KBM-7 (cell line): Measurements from ENCODE around the gene LTB.
A peak's percentile ranks its signal among the peaks of the same experiment; 100 is the strongest.

Experiments
- DNase-seq: peaks from one replicate; pipeline ENCODE4 v3.0.0-alpha.2; 2015
- in situ Hi-C: fragments of 300-500 bp; cut with MboI; formaldehyde crosslinking; loops from 2 replicates; pipeline ENCODE4 v1.14.3; 2020; ENCODE audit warnings: low sequenced_read_pairs, low pct_unique_long_range_greater_than_20kb, mixed read lengths

LTB gene

GRCh38 chr6:31578184-31579118 is 3.8 kb downstream of the LTB start:
- in situ Hi-C loops: no loop called here
- DNase-seq: no peak

- in situ Hi-C loops: no loop called here
- DNase-seq: no peak
These were observed 4.7 kb downstream of the LTB start for GRCh38 chr6:31577579-31577966.

GRCh38 chr6:31576897-31577578 is 5.2 kb downstream of the LTB start:
- in situ Hi-C loops: no loop called here
- no peak for DNase-seq

- in situ Hi-C loops: no loop called here
- no peak for DNase-seq
These were observed 6.1 kb downstream of the LTB start for GRCh38 chr6:31575952-31576685.

GRCh38 chr6:31575335-31575901 is 6.8 kb downstream of the LTB start, which contains the start of gene TNF:
Gene TNF, plus strand, starts transcription at chr6:31575565. Its CDS starts 177 bp downstream, at chr6:31575742.
- in situ Hi-C loops: no loop called here
- no peak for DNase-seq

- no peak for DNase-seq
- in situ Hi-C loops: no loop called here
These were observed 7.8 kb downstream of the LTB start for GRCh38 chr6:31574106-31575061.

- in situ Hi-C loops: no loop called here
- DNase-seq: no peak
These were observed 8.8 kb downstream of the LTB start for GRCh38 chr6:31573239-31574105.

GRCh38 chr6:31572041-31572911 is 9.9 kb downstream of the LTB start, which contains the start of gene LTA:
Gene LTA, plus strand, starts transcription at chr6:31572289. Its CDS starts 454 bp downstream, at chr6:31572743.
- in situ Hi-C loops: no loop called here
- no peak for DNase-seq

GRCh38 chr6:31569861-31570536 is 12.2 kb downstream of the LTB start:
- in situ Hi-C loops: no loop called here
- DNase-seq: no peak

- in situ Hi-C loops: no loop called here
These were observed 13.7 kb downstream of the LTB start for GRCh38 chr6:31568537-31568961.

GRCh38 chr6:31567531-31568370 is 14.5 kb downstream of the LTB start:
- no peak for DNase-seq
- in situ Hi-C loops: no loop called here

More at GRCh38 chr6:31568537-31568961, 13.7 kb downstream of the LTB start:
- DNase-seq: no peak

GRCh38 chr6:31560697-31561058 is 21.5 kb downstream of the LTB start:
- in situ Hi-C loops: no loop called here
- no peak for DNase-seq

GRCh38 chr6:31559958-31560696 is 22.1 kb downstream of the LTB start:
- in situ Hi-C loops: no loop called here

GRCh38 chr6:31559606-31559957 is 22.6 kb downstream of the LTB start:
- DNase-seq: no peak
- in situ Hi-C loops: no loop called here

More at GRCh38 chr6:31559958-31560696, 22.1 kb downstream of the LTB start:
- peak; percentile 84 for DNase-seq
